Ishikawa (cell line): ENCODE measurements around the gene ASB14.

Source experiments
- CEBPB ChIP-seq: IDR thresholded peaks from 2 replicates; pipeline ENCODE4 v1.6.1; 2012
- CREB1 ChIP-seq: IDR thresholded peaks from 2 replicates; pipeline ENCODE4 v1.6.1; 2012; ENCODE audit warnings: low read depth
- EP300 ChIP-seq: IDR thresholded peaks from 2 replicates; pipeline ENCODE4 v1.6.1; 2012; ENCODE audit warnings: borderline replicate concordance
- FOXM1 ChIP-seq: IDR thresholded peaks from 2 replicates; pipeline ENCODE4 v1.6.1; 2012; ENCODE audit warnings: low read depth, borderline replicate concordance
- RAD21 ChIP-seq: IDR thresholded peaks from 2 replicates; pipeline ENCODE4 v1.6.1; 2012; ENCODE audit warnings: low read depth
- REST ChIP-seq: IDR thresholded peaks from 2 replicates; pipeline ENCODE4 v1.6.1; 2012; ENCODE audit warnings: low read depth, mild to moderate bottlenecking
- TAF1 ChIP-seq: IDR thresholded peaks from 2 replicates; pipeline ENCODE4 v1.6.1; 2012; ENCODE audit warnings: low read depth, mild to moderate bottlenecking
- TEAD4 ChIP-seq: IDR thresholded peaks from 2 replicates; pipeline ENCODE4 v1.6.1; 2012
- YY1 ChIP-seq: IDR thresholded peaks from 2 replicates; pipeline ENCODE4 v1.6.1; 2012; ENCODE audit warnings: low read depth
- TF ChIP-seq, protein P1 (sequence below): IDR thresholded peaks from 2 replicates; pipeline ENCODE4 v1.6.1; 2012
- TF ChIP-seq, protein P2 (sequence below): IDR thresholded peaks from 2 replicates; pipeline ENCODE4 v1.6.1; 2012

- TF ChIP-seq, protein P1, sequence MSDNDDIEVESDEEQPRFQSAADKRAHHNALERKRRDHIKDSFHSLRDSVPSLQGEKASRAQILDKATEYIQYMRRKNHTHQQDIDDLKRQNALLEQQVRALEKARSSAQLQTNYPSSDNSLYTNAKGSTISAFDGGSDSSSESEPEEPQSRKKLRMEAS, result no peak
- TF ChIP-seq TEAD4 (no peak), EP300 (no peak), REST (no peak), FOXM1 (no peak), CREB1 (no peak), RAD21 (no peak), CEBPB (no peak), YY1 (no peak), TAF1 (no peak)
- TF ChIP-seq, protein P2, sequence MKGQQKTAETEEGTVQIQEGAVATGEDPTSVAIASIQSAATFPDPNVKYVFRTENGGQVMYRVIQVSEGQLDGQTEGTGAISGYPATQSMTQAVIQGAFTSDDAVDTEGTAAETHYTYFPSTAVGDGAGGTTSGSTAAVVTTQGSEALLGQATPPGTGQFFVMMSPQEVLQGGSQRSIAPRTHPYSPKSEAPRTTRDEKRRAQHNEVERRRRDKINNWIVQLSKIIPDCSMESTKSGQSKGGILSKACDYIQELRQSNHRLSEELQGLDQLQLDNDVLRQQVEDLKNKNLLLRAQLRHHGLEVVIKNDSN, result no peak
Measured at GRCh38 chr3:57261929-57262328, 30.6 kb downstream of the ASB14 start.
